DND-41 (cell line): Measurements from ENCODE around the gene ZSCAN21.

Experiments
- ATAC-seq: fragments of 200-7000 bp; cut with Tn5 transposase; 3 replicates; pipeline ENCODE4 v1.9.1; 2021; ENCODE audit warnings: low read depth; ENCODE audit not compliant: insufficient read depth
- DNase-seq: peaks from one replicate; pipeline ENCODE4 v3.0.0-alpha.2; 2020
- H2AFZ ChIP-seq: 2 replicates; pipeline ENCODE4 v1.6.0; 2012; ENCODE audit warnings: low read depth, low read length
- H3K27ac ChIP-seq: 2 replicates; pipeline ENCODE4 v1.5.1; 2012; ENCODE audit warnings: low read length, inconsistent platforms
- H3K27me3 ChIP-seq: fragments of 200-600 bp; sonication (generic); 2 replicates; pipeline ENCODE4 v1.6.0; 2012; ENCODE audit warnings: low read length, mild to moderate bottlenecking, inconsistent platforms; ENCODE audit not compliant: insufficient read depth, poor library complexity
- H3K36me3 ChIP-seq: 2 replicates; pipeline ENCODE4 v1.5.1; 2012; ENCODE audit warnings: low read length, inconsistent platforms; ENCODE audit not compliant: insufficient read depth
- H3K4me1 ChIP-seq: 2 replicates; pipeline ENCODE4 v1.5.1; 2012; ENCODE audit warnings: mild to moderate bottlenecking, low read length; ENCODE audit not compliant: insufficient read depth
- H3K4me2 ChIP-seq: 2 replicates; pipeline ENCODE4 v1.6.0; 2012; ENCODE audit warnings: mild to moderate bottlenecking, moderate library complexity, low read length, inconsistent platforms; ENCODE audit not compliant: insufficient read depth
- H3K4me3 ChIP-seq, 2 experiments: fragments of 200-600 bp in 1 of 2; shearing (Covaris generic) in 1 of 2; 2 replicates each; pipeline ENCODE4 v1.5.1; 2012 to 2016; ENCODE audit warnings: inconsistent platforms in 2 of 2, low read length in 2 of 2, mild to moderate bottlenecking in 2 of 2, low read depth in 1 of 2, moderate library complexity in 1 of 2
- H3K79me2 ChIP-seq: 2 replicates; pipeline ENCODE4 v1.6.0; 2012; ENCODE audit warnings: low read length, inconsistent platforms; ENCODE audit not compliant: insufficient read depth
- H3K9ac ChIP-seq: 2 replicates; pipeline ENCODE4 v1.6.0; 2012; ENCODE audit warnings: low read depth, mild to moderate bottlenecking, inconsistent platforms, low read length, moderate library complexity
- H3K9me3 ChIP-seq: 2 replicates; pipeline ENCODE4 v1.5.1; 2012; ENCODE audit warnings: low read length, moderate library complexity, mild to moderate bottlenecking, inconsistent platforms; ENCODE audit not compliant: insufficient read depth, severe bottlenecking
- H4K20me1 ChIP-seq: 2 replicates; pipeline ENCODE4 v1.6.0; 2012; ENCODE audit warnings: low read length; ENCODE audit not compliant: insufficient read depth
- EZH2 ChIP-seq: IDR thresholded peaks from 3 replicates; pipeline ENCODE4 v1.6.1; 2012; ENCODE audit warnings: borderline replicate concordance, low read depth, mild to moderate bottlenecking, moderate library complexity, low read length, inconsistent platforms; ENCODE audit not compliant: severe bottlenecking
- TF ChIP-seq, protein P1 (sequence below): IDR thresholded peaks from 2 replicates; pipeline ENCODE4 v1.5.1; 2012; ENCODE audit warnings: borderline replicate concordance, low read length, moderate library complexity, mild to moderate bottlenecking; ENCODE audit not compliant: poor library complexity, severe bottlenecking; ENCODE audit errors: extremely low read depth

The ZSCAN21 gene

DNA sequence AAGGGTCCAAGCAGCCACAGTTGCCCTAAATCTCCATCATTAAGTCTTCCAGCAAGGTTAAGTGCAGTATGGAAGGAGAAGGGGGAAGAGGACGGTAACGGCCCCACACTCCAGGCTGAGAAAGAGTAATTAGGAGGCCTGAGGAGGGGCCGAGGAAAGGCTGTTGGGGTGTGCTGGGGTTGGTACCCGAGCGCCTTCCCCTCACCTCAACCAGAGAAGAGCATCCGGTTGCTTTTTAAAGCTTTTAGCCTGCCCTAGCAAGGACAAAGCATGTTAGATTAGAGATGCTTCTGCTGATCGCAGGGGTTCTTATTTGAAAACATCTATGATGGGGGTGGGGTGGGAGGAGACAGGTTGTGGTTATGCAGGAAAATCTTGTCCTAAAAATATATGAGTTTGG is 9.0 kb upstream of the ZSCAN21 start:
- no peak for DNase-seq
- Histone ChIP-seq H3K4me2 (no peak overlapping the region), H3K27me3 (no peaks in the 10 kb centered on the region), H3K9ac (no peak overlapping the region), H2AFZ (no peak overlapping the region), H3K36me3 (peaks cover 24% of the 10 kb centered on the region), H3K27ac (no peak overlapping the region), H3K79me2 (no peaks in the 10 kb centered on the region), H4K20me1 (no peaks in the 10 kb centered on the region), H3K4me1 (no peaks in the 10 kb centered on the region), H3K4me3 (no peak overlapping the region), H3K9me3 (no peaks in the 10 kb centered on the region)
- ATAC-seq, result no peak
- TF ChIP-seq EZH2, result no peak
- TF ChIP-seq, protein P1, sequence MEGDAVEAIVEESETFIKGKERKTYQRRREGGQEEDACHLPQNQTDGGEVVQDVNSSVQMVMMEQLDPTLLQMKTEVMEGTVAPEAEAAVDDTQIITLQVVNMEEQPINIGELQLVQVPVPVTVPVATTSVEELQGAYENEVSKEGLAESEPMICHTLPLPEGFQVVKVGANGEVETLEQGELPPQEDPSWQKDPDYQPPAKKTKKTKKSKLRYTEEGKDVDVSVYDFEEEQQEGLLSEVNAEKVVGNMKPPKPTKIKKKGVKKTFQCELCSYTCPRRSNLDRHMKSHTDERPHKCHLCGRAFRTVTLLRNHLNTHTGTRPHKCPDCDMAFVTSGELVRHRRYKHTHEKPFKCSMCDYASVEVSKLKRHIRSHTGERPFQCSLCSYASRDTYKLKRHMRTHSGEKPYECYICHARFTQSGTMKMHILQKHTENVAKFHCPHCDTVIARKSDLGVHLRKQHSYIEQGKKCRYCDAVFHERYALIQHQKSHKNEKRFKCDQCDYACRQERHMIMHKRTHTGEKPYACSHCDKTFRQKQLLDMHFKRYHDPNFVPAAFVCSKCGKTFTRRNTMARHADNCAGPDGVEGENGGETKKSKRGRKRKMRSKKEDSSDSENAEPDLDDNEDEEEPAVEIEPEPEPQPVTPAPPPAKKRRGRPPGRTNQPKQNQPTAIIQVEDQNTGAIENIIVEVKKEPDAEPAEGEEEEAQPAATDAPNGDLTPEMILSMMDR, result no peak

DNA sequence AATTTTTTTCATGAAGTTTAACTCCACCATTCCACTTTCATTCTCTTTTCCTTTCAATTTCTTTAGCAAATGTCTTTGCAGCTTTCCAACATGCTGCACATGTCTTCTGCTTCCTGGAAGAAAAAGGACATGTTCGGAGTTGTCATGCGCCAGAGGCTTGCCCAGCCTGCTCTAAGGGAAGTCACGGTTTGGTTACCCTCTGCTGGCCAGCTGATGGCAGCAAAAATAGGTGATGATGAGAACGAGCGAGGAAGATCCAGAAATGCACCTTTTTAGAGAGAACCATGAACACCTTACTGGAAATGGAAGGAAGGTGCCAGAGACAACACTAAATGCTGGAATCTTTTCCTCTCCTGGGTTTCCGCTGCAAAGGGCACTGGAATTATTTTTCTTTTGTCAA is 4.9 kb upstream of the ZSCAN21 start:
- Histone ChIP-seq H2AFZ (no peak overlapping the region), H3K4me2 (no peak overlapping the region), H3K4me3 (no peak overlapping the region), H3K9me3 (no peaks in the 10 kb centered on the region), H3K36me3 (no peaks in the 10 kb centered on the region), H3K9ac (no peak overlapping the region), H3K27me3 (no peaks in the 10 kb centered on the region), H3K27ac (no peak overlapping the region), H3K4me1 (peaks cover 8% of the 10 kb centered on the region), H4K20me1 (no peaks in the 10 kb centered on the region), H3K79me2 (peaks cover under 1% of the 10 kb centered on the region; the same call in 1 of the 2 replicates)
- DNase-seq (no peak), ATAC-seq (no peak)
- TF ChIP-seq, protein P1, result peak; percentile 8
- TF ChIP-seq EZH2, result no peak

DNA sequence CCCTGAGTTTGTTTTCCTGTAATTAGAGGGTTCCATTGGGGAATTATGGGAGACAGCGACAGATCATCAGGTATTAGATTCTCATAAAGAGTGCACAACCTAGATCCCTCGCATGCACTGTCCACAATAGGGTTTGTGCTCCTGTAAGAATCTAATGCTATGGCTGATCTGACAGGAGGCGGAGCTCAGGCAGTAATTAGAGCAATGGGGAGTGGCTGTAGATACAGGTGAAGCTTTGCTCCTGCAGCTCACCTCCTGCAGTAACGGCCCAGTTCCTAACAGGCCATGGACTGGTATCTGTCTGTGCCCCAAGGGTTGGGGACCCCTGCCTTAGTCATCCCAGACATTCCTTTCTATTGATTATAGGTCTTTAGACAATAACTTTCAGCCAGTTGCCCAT is 894 bp upstream of the ZSCAN21 start:
- Histone ChIP-seq H3K4me1 (peaks cover 20% of the 10 kb centered on the region), H3K79me2 (peaks cover 12% of the 10 kb centered on the region), H3K9ac (no peak overlapping the region), H3K27ac (no peak overlapping the region), H3K4me2 (no peak overlapping the region), H3K36me3 (no peaks in the 10 kb centered on the region; the same call in 1 of the 2 replicates), H3K27me3 (no peaks in the 10 kb centered on the region), H4K20me1 (no peaks in the 10 kb centered on the region), H3K4me3 (no peak overlapping the region), H2AFZ (peak overlapping the region; percentile 94), H3K9me3 (no peaks in the 10 kb centered on the region)
- no peak for TF ChIP-seq EZH2
- TF ChIP-seq, protein P1, result no peak
- ATAC-seq (no peak), DNase-seq (no peak)

DNA sequence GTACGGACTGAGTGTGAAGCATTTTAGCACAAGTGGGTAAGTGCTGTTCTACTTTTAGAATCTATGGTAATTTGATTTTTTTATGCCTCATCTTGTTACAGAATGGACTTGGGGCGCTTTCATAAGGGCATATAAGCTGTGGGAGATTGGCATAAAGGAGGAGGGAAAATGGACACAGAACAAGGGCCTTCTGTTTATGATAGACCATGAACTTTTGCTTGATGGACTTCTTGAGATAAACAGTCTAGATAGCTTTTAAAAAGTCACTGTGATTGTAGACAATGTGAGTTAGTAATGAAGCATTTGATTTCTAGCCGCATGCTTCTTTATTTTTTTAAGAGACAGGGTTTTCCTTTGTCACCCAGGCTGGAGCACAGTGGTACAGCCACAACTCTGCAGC is 2.0 kb downstream of the ZSCAN21 start:
- no peaks in the 10 kb centered on the region; the same call in 1 of the 2 replicates for H3K36me3 ChIP-seq
- TF ChIP-seq, protein P1, result no peak
- no peak for TF ChIP-seq EZH2
- peaks cover 20% of the 10 kb centered on the region for H3K4me1 ChIP-seq
- no peak overlapping the region for H3K9ac ChIP-seq
- DNase-seq (no peak), ATAC-seq (no peak)
- no peaks in the 10 kb centered on the region for H4K20me1 ChIP-seq
- H3K79me2 ChIP-seq, result peaks cover 12% of the 10 kb centered on the region
- no peak overlapping the region for H3K27ac ChIP-seq
- H3K27me3 ChIP-seq, result no peaks in the 10 kb centered on the region
- H3K4me2 ChIP-seq, result no peak overlapping the region
- no peak overlapping the region for H2AFZ ChIP-seq
- H3K9me3 ChIP-seq, result no peaks in the 10 kb centered on the region
- no peak overlapping the region for H3K4me3 ChIP-seq
